Peyer's patch (tissue), 4 donors: ENCODE data around the gene DHRS2.

Experiments
- CTCF ChIP-seq, 6 experiments: fragments of 450-650 bp in 4 of 6; fragments of 200-600 bp in 2 of 6; sonication (generic) in 1 of 6; IDR thresholded peaks; one replicate each; pipeline ENCODE4 v1.5.1; 2017 to 2019; ENCODE audit warnings: antibody characterized with exemption in 6 of 6, mild to moderate bottlenecking in 3 of 6, moderate library complexity in 1 of 6
- POLR2A ChIP-seq, 2 donors: fragments of 450-650 bp; IDR thresholded peaks; one replicate each; pipeline ENCODE4 v1.5.1; 2017; ENCODE audit warnings: antibody characterized with exemption in 2 of 2, mild to moderate bottlenecking in 2 of 2, moderate library complexity in 2 of 2

DNA sequence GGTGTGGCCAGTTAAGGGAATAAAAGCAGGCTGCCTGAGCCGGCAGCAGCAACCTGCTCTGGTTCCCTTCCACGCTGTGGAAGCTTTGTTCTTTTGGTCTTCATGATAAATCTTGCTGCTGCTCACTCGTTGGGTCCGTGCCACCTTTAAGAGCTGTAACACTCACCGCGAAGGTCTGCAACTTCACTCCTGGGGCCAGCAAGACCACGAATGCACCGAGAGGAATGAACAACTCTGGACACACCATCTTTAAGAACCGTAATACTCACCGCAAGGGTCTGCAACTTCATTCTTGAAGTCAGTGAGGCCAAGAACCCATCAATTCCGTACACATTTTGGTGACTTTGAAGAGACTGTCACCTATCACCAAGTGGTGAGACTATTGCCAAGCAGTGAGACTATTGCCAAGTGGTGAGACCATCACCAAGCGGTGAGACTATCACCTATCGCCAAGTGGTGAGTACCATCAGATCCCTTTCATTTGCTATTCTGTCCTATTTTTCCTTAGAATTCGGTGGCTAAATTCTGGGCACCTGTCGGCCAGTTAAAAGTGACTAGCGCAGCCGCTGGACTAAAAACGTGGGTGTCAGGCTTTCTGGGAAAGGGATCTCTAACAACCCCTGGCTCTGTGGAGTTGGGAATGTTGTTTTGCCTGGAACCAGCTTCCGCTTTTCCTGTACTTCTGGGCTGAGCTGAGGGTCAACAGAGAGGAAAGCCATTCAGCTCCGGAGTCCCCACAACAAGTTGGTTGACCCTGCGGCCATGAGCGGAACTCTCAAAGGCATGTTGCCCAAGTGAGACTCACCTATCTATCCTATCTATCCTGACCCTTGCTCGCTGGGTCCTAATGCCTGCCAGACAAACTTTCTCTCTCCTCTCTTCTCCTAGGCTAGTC lies at the start of gene DHRS2:
- TF ChIP-seq CTCF (IDR thresholded peaks at IDR 0.05) (no peak), POLR2A (IDR thresholded peaks at IDR 0.05) (no peak)
